HG02870 (cell line): ENCODE measurements around the gene ZNF341.
A peak's percentile ranks its signal among the peaks of the same experiment; 100 is the strongest.

ENCODE experiments used
- ATAC-seq: cut with Tn5 transposase; IDR thresholded peaks from one replicate; pipeline ENCODE4 v1.9.1; 2021; ENCODE audit warnings: mild to moderate bottlenecking, moderate library complexity; ENCODE audit not compliant: unreplicated experiment

ZNF341 gene

DNA sequence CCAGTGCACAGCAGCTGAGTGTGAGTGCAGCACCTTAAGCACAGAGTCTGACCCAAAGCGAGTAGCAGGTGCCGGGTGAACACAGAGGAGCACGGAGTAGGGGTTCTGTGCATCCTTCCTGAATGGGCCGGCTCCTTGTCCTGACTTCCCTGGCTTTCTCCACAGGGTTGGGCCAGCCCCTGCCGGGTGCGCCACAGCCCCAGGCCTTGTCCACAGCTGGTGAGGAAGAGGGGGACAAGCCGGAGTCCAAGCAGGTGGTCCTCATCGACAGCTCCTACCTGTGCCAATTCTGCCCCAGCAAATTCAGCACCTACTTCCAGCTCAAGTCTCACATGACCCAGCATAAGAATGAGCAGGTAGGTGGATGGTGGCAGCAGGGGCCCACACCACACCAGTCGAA is 34.9 kb downstream of the ZNF341 start:
- no peak for ATAC-seq

DNA sequence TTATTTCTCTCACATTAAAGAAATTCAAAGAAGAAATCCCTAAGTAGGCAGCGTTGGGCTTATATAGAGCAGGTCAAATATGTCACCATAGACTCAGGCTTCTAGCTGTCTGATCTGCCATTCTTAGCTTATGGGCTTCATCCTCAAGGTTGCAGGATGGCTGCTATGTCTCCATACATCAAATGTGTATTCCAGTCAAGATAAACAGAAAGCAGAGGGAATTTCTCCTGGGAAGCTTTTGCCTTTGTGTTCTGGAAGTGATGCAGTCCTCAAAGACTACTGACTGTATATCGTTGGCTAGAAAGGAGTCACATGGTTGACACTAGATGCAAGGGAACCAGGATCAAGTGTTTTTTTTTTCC is 36.0 kb downstream of the ZNF341 start:
- no peak for ATAC-seq

DNA sequence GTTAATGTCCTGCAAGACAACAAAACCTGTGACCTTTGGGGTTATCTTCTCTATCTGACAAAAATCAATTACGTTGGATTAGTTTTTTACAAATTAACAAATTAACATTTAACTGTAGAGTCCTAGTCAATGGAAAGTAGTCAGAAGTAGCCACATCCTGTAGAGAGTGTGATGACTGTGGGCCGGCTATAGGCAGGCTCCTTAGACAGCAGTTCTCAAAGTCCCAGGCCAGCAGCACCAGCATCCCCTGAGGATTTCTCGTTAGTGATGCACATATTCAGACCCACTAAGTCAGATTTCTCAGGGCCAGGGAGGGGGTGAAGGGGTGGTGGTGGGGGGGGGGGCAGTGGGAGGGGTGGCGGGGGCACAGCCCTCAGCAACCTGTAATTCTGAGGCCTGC is 37.2 kb downstream of the ZNF341 start:
- ATAC-seq, result no peak

DNA sequence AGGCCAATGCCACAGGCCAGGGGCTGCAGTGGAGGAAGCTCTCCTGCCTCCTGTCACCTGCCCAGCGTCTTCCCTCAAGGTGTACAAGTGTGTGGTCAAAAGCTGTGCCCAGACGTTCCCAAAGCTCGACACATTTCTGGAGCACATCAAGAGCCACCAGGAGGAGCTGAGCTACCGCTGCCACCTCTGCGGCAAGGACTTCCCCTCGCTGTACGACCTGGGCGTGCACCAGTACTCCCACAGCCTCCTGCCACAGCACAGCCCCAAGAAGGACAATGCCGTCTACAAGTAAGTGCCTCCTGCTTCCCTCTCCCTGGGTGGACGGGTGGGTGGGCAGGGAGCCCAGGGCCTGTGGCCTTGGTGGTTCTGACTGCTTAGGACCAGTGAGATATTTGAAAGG is 38.2 kb downstream of the ZNF341 start:
- no peak for ATAC-seq

DNA sequence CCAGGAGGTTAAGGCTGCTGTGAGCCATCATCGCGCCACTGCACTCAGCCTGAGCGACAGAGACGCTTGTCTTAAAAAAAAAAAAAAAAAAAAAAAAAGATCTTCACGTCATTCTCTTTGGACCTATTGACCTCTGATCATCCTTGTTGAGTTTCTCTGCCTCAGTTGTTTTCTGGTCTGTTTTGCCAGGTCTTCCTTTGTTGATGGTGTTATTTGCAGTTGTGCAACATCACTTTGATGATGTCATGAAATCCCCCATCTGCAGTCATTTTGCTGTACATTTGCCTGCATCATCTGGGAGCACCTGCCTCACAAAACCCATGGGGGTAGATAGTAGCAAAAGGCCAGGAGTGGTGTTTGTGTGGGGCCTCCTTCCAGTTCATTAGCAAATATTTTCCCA is 40.1 kb downstream of the ZNF341 start:
- ATAC-seq, result no peak

DNA sequence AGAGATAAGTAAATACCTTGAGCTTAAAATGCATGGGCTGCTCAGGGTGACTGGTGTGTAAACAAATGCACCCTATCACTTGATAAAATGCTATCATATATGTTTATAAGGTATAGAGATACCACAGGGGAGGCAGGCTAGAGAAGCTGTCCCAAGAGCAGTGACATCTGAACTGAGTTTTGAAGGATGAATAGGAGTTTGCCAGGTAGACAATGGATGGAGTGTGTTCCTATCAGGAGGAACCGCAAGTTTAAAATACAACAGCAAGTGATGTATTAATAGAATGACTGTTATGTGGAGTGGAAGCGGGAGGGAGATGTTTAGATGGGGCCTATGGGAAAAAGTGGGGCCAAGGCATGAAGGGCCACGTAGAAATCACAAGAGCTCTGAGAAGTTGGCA is 40.6 kb downstream of the ZNF341 start:
- ATAC-seq, result no peak

DNA sequence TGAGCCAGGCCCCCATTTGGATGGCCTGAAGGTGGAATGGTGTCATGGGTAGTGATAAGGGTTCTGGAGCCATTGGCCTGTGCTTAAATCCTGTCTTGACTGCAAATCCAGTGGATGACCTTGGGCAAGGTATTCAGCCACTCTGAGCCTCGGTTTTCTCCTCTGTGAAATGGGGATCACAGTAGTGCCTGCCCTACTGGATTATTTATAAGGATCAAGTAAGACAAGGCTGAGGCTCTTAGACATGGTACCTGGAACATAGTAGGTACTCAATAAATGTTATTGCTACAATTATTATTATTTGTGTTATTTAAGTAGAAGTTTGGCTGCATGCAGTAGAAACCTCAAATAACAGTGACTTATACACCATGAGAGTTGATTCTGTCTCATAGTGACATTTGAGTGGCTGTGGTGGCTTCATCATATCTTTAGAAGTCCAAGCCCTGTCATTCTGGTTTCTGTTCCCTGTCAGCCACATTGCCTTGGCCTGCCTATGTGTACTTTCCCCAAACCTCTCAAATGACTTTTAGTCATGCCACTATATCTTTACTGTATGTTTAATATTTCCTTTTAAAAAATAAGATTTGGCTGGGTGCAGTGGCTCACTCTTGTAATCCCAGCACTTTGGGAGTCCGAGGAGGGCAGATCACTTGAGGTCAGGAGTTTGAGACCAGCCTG is 41.8 kb downstream of the ZNF341 start:
- peak; percentile 72 for ATAC-seq

DNA sequence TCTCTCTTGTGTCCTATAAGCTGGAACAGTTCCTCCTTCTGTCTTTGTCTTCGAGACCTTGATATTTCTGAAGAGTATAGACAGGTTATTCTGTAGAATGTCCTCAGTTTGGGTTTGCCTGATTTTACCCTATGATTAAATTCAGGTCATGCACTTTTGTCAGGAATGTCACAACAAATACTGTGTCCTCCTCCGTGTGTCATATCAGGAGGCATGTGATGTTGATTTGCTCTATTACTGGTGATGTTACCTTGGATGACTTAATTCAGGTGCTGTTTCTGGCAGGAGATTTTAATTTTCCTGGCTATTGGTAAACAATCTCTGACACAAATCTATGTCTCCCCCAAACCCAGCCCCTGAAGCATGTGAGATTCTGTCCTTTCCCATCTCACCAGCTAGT is 46.0 kb downstream of the ZNF341 start:
- no peak for ATAC-seq

DNA sequence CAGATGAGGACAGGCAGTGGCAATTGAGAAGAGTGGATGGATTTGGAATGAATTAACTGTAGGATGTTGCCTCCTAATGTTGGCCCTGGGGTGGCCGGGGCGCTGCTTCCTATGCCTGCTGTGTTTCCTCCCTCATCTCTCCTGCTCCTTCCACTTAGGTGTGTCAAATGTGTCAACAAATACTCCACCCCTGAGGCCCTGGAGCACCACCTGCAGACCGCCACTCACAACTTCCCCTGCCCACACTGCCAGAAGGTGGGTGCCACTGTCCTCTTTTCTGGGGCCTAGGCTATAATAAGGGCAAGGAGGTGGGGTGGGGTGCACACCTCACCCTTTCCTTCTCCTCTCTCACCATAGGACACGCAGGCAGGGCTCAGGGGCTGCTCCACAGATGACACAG is 49.3 kb downstream of the ZNF341 start:
- no peak for ATAC-seq

DNA sequence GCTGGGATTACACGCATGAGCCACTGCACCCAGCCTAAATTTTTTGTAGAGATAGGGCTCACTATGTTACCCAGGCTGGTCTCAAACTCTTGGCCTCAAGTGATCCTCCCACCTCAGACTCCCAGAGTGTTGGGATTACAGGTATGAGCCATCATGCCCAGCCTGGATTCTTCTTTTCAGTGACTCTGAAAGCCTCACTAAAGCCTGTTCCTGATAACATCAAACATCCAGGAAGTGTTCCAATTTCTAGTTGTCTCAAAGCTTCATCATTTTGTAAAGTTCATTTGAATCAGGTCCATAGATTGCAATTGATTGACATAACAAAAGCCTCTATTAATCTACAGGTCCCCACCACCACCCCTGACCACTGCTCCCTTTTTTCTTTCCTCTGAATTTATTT is 50.1 kb downstream of the ZNF341 start:
- ATAC-seq, result no peak

DNA sequence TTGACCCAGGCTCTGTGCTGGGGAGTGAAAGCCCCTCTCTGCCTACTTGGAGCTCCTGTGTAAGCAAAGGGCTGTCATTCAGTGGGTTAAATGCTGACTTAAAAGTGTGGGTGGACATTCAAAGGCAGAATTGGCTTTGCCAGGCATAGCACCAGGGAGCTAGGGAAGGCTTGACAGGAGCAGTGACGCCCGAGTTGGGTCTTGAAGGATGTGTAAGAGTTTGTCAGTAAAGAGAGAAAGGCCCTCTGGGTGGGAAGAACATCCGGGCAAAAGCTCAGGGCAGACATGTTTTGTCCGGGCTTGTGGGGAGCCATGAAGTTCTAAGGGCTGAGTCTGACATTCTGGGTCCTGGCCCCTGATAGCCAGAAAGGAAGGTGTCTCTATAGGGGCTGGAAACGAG is 51.5 kb downstream of the ZNF341 start:
- no peak for ATAC-seq

DNA sequence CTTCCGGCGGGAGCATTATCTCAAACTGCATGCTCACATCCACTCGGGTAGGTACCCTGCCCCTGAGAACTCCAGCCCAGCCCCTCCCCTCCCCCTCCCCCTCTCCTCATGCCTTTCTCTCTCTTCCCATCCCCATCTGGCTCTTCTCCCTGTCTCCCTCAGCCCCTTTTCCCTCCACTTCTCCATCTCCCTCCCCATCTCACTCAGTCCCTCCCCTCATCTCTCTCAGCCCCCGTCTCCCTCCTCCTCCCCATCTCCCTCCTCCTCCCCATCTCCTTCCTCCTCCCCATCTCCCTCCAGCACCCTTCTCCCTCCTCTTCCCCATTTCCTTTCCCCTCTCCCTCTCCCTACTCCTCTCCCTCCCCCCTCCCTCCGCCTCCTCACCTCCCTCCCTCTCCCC is 52.0 kb downstream of the ZNF341 start:
- ATAC-seq, result no peak

DNA sequence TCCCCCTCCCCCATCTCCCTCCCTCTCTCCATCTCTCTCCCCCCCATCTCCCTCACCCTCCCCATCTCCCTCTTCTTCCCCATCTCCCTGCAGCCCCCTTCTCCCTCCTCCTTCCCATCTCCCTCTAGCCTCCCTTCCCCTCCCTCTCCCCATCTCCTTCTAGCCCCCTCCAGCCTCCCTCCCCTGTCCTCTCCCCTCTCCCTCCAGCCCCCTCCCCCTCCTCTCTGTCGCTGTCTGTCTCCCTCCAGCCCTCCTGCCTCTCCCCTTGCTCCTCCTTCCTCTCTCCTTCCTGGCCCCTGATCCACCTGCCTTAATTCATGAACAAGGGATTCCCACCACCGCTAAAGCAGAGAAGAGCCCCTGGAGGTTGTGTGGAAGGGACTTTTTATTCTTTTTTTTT is 52.4 kb downstream of the ZNF341 start:
- no peak for ATAC-seq

DNA sequence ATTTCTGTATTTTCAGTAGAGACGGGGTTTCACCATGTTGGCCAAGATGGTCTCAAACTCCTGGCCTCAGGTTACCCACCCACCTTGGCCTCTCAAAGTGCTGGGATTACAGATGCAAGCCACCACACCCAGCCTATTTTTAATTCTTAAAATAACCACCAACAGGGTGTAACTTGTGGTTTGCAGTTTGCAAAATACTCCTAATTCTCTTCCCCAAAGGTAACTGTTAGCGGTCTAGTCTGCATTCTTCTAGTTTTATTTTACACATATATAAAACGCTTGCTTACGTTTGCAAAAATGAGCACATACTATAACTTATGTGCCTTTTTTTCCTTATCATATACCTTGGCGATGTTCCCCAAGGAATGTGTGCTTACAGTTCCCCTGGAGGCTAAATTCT is 53.7 kb downstream of the ZNF341 start:
- ATAC-seq, result no peak

DNA sequence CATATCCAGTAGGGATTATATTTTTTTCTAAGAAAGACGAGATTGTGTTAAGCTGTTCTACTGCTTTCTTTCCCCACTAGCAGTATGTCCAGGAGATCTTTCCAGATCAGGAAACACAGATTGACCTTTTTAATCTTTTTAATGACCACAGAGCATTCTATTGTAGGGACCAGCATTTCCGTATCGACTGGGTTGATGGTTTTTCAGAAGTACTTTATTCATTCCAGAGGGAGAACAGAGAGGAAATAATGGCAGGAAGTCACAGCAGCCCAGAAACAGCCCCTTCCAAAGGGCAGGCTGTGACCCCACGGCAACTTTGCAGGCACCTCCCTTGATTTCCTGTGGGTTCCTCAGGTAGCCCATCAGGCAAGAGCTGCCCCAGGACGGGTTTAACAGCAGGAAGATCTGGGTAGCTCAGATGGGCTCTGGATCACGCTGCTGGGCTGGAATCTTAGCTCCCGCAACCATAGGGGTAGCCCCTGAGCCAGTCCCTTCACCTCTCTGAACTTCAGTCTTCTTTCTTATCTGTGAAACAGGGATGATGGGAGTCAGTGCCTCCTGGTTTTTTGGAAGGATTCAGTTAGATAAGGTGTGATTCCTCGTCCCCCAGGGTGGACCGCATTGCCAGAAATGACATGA is 55.6 kb downstream of the ZNF341 start:
- ATAC-seq, result no peak

DNA sequence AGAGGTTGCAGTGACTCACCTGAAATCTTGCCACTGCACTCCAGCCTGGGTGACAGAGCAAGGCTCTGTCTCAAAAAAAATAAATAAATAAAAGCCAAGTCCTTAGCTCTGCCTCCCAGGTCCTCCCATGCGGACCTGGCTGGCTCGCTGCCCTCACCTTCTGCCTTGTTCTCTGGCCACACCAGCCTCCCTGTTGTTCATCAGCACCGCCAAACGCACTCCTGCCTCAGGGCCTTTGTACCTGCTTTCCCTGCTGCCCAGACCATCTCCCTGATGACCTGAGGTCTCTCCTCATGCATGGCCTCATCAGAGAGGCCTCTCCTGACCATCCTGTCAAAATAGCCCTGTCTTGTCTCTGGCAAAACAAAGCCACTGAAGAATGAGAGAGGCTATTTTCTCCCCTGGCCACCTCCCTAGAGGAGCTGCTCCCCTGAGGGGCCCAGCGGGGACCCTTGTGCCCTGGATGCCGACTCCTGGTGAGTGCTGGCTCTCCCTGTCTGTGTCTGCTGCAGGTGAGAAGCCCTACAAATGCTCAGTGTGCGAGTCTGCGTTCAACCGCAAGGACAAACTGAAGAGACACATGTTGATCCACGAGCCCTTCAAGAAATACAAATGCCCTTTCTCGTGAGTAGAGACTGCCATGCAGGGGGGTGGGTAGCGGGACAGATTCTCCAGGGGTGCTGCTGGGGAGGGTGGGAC is 56.7 kb downstream of the ZNF341 start:
- no peak for ATAC-seq

DNA sequence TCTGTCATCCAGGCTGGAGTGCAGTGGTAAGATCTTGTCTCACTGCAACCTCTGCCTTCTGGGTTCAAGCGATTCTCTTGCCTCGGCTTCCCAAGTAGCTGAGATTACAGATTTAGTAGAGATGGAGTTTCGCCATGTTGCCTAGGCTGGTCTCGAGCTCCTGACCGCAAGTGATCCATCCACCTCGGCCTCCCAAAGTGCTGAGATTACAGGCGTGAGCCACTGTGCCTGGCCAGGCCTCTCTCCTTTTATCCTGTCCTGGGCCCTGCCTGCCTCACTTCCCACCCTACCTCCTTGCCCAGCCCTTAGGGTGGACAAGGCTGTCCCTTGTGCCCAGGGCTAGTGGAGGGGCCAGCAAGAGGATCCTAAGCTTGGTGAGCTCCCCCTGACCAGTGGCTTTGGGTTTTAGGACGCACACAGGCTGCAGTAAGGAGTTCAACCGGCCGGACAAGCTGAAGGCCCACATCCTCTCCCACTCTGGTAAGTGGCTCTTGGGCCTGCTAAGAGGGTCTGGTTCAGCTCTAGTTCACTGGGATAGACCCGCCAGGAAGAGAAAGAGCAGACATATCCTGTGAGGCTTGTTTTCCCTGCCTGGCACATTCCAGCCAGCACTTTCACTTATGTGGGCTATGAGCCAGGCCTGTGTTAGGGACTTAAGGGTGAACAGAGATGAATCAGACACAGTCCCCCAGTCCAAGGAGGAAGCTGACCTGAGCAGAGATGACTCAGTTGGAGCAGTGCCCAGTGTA is 57.5 kb downstream of the ZNF341 start:
- ATAC-seq, result no peak

DNA sequence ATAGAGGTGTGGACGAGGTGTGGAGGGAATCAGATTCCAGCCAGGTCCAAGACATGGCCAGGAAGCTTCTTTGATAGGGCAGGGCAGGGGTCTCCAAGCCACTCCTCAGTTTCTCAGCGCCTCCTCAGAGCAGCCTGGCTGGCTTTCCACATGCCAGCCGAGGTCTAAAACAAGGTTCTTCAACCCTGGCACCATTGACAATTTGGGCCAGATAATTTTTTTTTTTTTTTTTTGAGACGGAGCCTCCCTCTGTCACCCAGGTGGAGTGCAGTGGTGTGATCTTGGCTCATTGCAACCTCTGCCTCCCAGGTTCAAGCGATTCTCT is 58.0 kb downstream of the ZNF341 start:
- ATAC-seq, result no peak

DNA sequence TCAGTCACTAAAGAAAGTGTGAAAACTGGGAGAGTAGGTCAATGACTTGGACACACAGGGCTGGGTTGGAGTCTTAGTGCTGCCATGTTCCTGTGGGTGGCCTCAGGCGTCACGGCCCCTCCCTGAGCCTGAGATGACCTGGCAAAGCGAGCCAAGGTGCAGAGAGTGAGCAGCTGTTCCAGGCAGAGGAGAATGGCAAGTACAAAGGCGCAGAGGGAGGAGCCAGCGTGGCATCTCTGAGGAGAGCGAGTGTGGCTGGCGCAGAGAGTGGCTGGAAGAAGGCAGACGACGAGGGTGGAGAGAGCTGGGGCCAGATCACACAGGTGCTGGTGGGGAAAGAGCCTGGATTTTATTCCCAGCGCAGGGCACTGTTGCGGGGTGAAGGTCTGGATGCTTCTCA is 58.8 kb downstream of the ZNF341 start:
- ATAC-seq, result no peak

DNA sequence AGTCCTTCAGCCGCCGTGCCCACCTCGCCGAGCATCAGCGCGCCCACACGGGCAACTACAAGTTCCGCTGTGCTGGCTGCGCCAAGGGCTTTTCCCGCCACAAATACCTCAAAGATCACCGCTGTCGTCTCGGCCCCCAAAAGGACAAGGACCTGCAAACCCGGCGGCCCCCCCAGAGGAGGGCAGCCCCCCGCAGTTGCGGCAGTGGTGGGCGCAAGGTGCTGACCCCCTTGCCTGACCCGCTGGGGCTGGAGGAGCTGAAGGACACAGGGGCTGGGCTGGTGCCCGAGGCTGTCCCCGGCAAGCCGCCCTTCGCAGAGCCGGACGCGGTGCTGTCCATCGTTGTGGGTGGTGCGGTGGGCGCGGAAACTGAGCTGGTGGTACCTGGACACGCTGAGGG is 59.2 kb downstream of the ZNF341 start:
- no peak for ATAC-seq

DNA sequence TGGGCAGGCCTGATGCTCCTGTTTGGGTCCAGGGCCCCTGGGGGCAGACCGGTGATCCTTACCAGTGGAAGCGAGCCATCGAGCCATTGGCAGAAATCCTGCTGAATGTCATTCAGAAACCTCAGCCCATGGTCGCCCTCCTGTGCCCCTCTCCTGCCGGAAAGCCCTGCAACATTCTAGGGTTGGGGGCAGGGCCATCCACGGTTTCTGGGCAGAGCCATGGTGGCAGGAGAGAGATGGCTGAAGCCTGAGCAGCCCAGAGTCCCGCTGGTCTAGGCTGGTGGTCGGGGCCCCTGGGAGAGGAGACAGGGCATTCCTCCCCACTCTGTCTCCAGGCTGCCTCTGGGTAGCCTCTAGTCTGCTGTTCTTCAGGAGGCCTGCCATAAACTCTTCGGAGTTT is 59.7 kb downstream of the ZNF341 start:
- no peak for ATAC-seq
